ENCODE data around the gene PRICKLE4.

Gene PRICKLE4

DNA sequence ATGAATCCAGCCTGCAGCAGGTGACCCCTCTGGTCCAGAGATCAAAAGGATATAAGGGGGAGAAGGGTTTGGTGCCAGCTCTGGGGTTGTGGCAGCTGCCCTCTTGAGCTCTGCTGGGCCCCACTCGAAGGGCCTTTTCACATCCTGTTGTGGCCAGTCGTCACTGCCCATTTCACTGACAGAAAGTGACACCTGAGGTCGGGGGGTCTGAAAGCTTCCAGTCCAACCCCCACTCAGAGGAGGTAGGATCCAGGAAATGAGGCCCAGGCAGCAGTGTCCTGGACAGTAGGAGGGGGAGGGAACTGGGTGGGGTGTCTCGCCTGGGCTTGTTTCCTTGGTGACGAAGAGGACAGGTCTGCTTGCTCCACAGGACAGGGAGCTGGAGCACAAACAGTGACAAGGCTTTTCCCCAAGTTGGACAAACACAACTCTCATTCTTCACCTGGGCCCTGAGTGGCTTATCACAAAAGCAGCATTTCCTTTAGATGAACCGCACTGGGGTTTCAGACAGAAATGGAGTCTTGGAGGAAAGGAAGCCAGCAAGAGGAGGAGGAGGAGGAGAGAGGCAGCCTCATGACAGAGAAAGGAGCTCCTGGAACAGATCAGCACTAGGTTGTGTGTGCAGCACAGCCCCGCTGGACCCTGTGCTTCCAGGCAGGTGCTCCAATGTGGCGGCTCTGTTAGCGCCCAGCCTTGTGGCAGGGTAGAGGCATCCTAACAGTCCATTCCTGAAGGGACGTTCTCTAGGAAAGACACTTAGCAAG is 11.9 kb upstream of the PRICKLE4 start:
- H3K9me3 ChIP-seq (replicated peaks; ENCODE audit: insufficient read depth, low read length), result no peaks in the 10 kb centered on the region

DNA sequence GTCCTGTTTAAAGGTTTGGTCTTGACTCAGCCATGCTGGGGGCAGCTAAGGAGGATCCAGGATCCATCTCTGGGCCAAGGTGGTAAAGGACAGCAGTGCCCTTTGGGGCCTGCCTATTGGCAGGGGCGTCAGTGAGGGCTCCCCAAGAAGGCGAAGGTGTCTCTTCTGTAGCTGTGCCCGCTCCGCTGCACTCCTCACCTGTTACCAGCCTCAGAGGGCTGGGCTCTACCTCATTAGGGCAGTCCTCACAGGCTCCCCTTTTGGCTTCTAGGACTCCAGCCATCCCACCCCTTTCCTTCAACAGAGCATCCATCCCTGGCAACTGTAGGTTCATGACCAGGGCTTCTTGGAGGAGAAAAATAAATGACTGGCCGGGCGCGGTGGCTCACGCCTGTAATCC is 11.2 kb upstream of the PRICKLE4 start:
- Histone ChIP-seq H3K4me2 (ENCODE audit: low read depth, low read length) (peak overlapping the region; percentile 44), H3K9ac (ENCODE audit: low read length) (no peak overlapping the region), H3K4me1 (ENCODE audit: low read length) (peaks cover 14% of the 10 kb centered on the region), H4K20me1 (ENCODE audit: insufficient read depth, low read length) (no peaks in the 10 kb centered on the region), H2AFZ (ENCODE audit: low read length) (no peak overlapping the region), H3K27me3 (replicated peaks; ENCODE audit: insufficient read depth, low read length) (no peaks in the 10 kb centered on the region), H3K4me3 (ENCODE audit: low read length) (no peak overlapping the region), H3K9me2 (replicated peaks; ENCODE audit: insufficient read depth, low read length) (no peaks in the 10 kb centered on the region), H3K36me3 (replicated peaks; ENCODE audit: insufficient read depth, low read length) (no peaks in the 10 kb centered on the region), H3F3A (ENCODE audit: insufficient read depth, low read length) (no peaks in the 10 kb centered on the region), H3K27ac (ENCODE audit: low read length) (peak overlapping the region; percentile 38; the same call in 1 of the 2 replicates), H3K79me2 (ENCODE audit: low read length) (no peaks in the 10 kb centered on the region), H3K9me3 (replicated peaks; ENCODE audit: insufficient read depth, low read length) (no peaks in the 10 kb centered on the region)
- TF ChIP-seq, protein P1, sequence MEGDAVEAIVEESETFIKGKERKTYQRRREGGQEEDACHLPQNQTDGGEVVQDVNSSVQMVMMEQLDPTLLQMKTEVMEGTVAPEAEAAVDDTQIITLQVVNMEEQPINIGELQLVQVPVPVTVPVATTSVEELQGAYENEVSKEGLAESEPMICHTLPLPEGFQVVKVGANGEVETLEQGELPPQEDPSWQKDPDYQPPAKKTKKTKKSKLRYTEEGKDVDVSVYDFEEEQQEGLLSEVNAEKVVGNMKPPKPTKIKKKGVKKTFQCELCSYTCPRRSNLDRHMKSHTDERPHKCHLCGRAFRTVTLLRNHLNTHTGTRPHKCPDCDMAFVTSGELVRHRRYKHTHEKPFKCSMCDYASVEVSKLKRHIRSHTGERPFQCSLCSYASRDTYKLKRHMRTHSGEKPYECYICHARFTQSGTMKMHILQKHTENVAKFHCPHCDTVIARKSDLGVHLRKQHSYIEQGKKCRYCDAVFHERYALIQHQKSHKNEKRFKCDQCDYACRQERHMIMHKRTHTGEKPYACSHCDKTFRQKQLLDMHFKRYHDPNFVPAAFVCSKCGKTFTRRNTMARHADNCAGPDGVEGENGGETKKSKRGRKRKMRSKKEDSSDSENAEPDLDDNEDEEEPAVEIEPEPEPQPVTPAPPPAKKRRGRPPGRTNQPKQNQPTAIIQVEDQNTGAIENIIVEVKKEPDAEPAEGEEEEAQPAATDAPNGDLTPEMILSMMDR (IDR thresholded peaks at IDR 0.05; ENCODE audit: low read length), result no peak
- TF ChIP-seq EZH2phosphoT487 (IDR thresholded peaks at IDR 0.05; ENCODE audit: low read length), result no peak
- DNase-seq, result no peak

More for the DNA sequence above, 11.9 kb upstream of the PRICKLE4 start:
- peaks cover 14% of the 10 kb centered on the region for H3K4me1 ChIP-seq (ENCODE audit: low read length)
- H3K4me3 ChIP-seq (ENCODE audit: low read length), result no peak overlapping the region
- no peaks in the 10 kb centered on the region for H4K20me1 ChIP-seq (ENCODE audit: insufficient read depth, low read length)
- no peak overlapping the region for H2AFZ ChIP-seq (ENCODE audit: low read length)
- no peak for DNase-seq
- H3K27ac ChIP-seq (ENCODE audit: low read length), result peak overlapping the region; percentile 38; the same call in 1 of the 2 replicates
- no peak for TF ChIP-seq EZH2 (optimal IDR thresholded peaks at IDR 0.05; ENCODE audit: low read depth, low read length)
- TF ChIP-seq EZH2phosphoT487 (IDR thresholded peaks at IDR 0.05; ENCODE audit: low read length), result no peak
- TF ChIP-seq, protein P1 (IDR thresholded peaks at IDR 0.05; ENCODE audit: low read length), result no peak
- no peaks in the 10 kb centered on the region for H3F3A ChIP-seq (ENCODE audit: insufficient read depth, low read length)
- H3K36me3 ChIP-seq (replicated peaks; ENCODE audit: insufficient read depth, low read length), result no peaks in the 10 kb centered on the region
- H3K79me2 ChIP-seq (ENCODE audit: low read length), result no peaks in the 10 kb centered on the region
- no peak overlapping the region for H3K9ac ChIP-seq (ENCODE audit: low read length)
- H3K9me2 ChIP-seq (replicated peaks; ENCODE audit: insufficient read depth, low read length), result no peaks in the 10 kb centered on the region
- H3K4me2 ChIP-seq (ENCODE audit: low read depth, low read length), result peak overlapping the region; percentile 44
- H3K27me3 ChIP-seq (replicated peaks; ENCODE audit: insufficient read depth, low read length), result no peaks in the 10 kb centered on the region

DNA sequence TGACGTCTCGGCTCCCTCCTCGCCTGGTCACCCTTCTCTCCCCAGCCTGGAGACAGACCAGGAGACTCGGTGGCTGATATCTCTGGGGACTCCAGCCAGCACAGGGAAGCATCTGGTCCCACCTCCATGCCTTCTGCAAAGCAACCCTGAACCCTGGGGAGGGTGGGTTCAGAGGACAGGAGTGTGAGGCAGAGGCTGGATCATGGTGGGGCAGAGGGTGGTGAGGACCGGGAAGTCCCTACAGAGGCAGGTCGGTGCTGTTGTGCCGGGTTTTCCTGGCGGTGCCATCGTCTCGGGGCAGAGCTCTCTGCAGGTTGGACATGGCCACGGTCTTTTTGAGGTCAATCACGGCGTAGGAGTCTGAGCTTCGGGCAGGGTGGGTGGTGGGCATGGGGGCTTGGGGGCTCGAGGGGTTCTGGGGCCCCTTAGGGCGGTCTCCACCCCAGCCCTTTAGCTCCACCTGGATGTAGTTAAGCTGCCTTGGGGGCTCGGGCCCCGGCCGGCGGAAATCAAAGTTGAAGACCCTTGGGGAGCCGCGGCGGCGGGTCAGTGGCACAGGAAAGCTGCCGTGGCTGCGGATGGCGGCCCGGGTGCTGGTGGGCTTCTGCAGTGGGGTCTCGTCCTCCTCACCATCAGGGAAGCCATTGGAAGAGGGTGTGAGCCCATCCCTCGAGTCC is 10.1 kb upstream of the PRICKLE4 start:
- Histone ChIP-seq H3K27me3 (replicated peaks; ENCODE audit: insufficient read depth, low read length) (no peaks in the 10 kb centered on the region), H3K79me2 (ENCODE audit: low read length) (no peaks in the 10 kb centered on the region), H3K9ac (ENCODE audit: low read length) (no peak overlapping the region), H3K4me2 (ENCODE audit: low read depth, low read length) (no peak overlapping the region), H2AFZ (ENCODE audit: low read length) (no peak overlapping the region), H3K9me3 (replicated peaks; ENCODE audit: insufficient read depth, low read length) (no peaks in the 10 kb centered on the region), H4K20me1 (ENCODE audit: insufficient read depth, low read length) (no peaks in the 10 kb centered on the region), H3K9me2 (replicated peaks; ENCODE audit: insufficient read depth, low read length) (no peaks in the 10 kb centered on the region), H3K27ac (ENCODE audit: low read length) (no peak overlapping the region), H3K4me1 (ENCODE audit: low read length) (peaks cover 14% of the 10 kb centered on the region), H3K36me3 (replicated peaks; ENCODE audit: insufficient read depth, low read length) (no peaks in the 10 kb centered on the region), H3K4me3 (ENCODE audit: low read length) (no peak overlapping the region), H3F3A (ENCODE audit: insufficient read depth, low read length) (no peaks in the 10 kb centered on the region)
- DNase-seq, result no peak
- TF ChIP-seq EZH2 (optimal IDR thresholded peaks at IDR 0.05; ENCODE audit: low read depth, low read length), result no peak
